Measurements from ENCODE around the gene MRPS2.

GRCh38 chr9:135479469-135480052, 20.9 kb upstream of the MRPS2 start, which contains the start of gene PPP1R26:
- TF ChIP-seq TAF1 (conservative IDR thresholded peaks at IDR 0.05) (no peak), ZBTB33 (IDR thresholded peaks at IDR 0.05) (no peak), YY1 (IDR thresholded peaks at IDR 0.05) (no peak)

Data from liver (tissue), 2 donors.